Upper lobe of left lung (tissue), 4 donors: ENCODE data around the gene AKR1D1.

Experiments
- POLR2A ChIP-seq, 4 donors: fragments of 450-650 bp; IDR thresholded peaks; one replicate each; pipeline ENCODE4 v1.5.1; 2016 to 2017; ENCODE audit warnings: antibody characterized with exemption in 4 of 4, mild to moderate bottlenecking in 2 of 4
- POLR2AphosphoS5 ChIP-seq, 2 donors: sonication (generic); formaldehyde crosslinking; IDR thresholded peaks; one replicate each; pipeline ENCODE4 v1.5.1; 2017; ENCODE audit warnings: antibody characterized with exemption in 2 of 2
- TF ChIP-seq, protein P1 (sequence below), 6 experiments: fragments of 450-650 bp in 4 of 6; fragments of 200-600 bp in 2 of 6; sonication (generic) in 2 of 6; IDR thresholded peaks; one replicate each; pipeline ENCODE4 v1.5.1; 2016 to 2019; ENCODE audit warnings: antibody characterized with exemption in 6 of 6

DNA sequence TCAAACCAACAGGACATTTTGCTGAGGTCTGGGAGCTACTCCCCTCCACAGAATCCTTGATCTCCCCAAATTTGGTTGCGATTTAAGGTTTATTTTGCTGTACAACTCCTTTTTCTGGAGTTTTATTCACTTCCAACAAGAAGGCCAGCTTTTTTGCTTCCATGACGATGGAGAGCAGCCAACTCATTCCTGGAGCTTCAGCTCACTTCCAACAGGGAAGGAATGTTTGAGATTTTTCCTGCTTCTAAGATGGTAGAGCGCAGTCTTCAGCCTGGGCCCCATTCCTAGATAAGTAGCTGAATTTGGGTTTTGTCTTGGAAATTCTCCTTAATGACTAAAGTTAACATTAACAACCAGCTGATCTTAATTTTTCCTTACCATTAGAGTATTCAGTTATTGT, 43.5 kb upstream of the AKR1D1 start:
- TF ChIP-seq, protein P1, sequence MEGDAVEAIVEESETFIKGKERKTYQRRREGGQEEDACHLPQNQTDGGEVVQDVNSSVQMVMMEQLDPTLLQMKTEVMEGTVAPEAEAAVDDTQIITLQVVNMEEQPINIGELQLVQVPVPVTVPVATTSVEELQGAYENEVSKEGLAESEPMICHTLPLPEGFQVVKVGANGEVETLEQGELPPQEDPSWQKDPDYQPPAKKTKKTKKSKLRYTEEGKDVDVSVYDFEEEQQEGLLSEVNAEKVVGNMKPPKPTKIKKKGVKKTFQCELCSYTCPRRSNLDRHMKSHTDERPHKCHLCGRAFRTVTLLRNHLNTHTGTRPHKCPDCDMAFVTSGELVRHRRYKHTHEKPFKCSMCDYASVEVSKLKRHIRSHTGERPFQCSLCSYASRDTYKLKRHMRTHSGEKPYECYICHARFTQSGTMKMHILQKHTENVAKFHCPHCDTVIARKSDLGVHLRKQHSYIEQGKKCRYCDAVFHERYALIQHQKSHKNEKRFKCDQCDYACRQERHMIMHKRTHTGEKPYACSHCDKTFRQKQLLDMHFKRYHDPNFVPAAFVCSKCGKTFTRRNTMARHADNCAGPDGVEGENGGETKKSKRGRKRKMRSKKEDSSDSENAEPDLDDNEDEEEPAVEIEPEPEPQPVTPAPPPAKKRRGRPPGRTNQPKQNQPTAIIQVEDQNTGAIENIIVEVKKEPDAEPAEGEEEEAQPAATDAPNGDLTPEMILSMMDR (IDR thresholded peaks at IDR 0.05): no peak
- TF ChIP-seq POLR2A (IDR thresholded peaks at IDR 0.05): no peak
- TF ChIP-seq POLR2AphosphoS5 (IDR thresholded peaks at IDR 0.05): no peak
